Thyroid gland (tissue), 4 donors: Measurements from ENCODE around the gene OR7C1.
"Not testable (repeated sequence)": the region's sequence is repeated elsewhere in the genome, so short reads cannot be mapped to it uniquely, and the experiment has no call there.

Source experiments
- POLR2A ChIP-seq, 2 donors: fragments of 450-650 bp; IDR thresholded peaks; one replicate each; pipeline ENCODE4 v1.6.1; 2017; ENCODE audit warnings: antibody characterized with exemption in 2 of 2, mild to moderate bottlenecking in 2 of 2, moderate library complexity in 1 of 2
- TF ChIP-seq, protein P1 (sequence below), 6 experiments: fragments of 200-600 bp in 3 of 6; fragments of 450-650 bp in 3 of 6; sonication (generic) in 3 of 6; IDR thresholded peaks; one replicate each; pipeline ENCODE4 v1.5.1; 2016 to 2019; ENCODE audit warnings: antibody characterized with exemption in 6 of 6, mild to moderate bottlenecking in 2 of 6, inconsistent platforms in 1 of 6, moderate library complexity in 1 of 6

DNA sequence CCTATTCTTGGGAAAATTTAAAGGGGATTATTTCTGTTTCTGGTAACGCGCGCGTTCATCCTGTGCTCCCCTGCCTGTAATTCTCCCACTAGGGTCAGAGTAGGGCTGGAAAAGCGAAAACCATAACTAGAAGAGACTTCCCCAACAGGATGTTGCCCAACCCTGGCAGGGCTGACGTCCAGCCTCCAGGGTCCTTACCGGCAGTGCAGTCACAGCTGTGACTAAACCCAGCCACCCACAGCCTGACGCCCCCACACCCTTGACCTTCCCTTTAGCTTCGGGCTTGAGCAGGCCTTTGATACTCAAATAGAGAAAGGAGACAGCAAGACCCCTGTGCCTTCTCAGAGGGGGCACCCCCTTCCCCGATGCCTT lies 50.3 kb downstream of the OR7C1 start:
- TF ChIP-seq, protein P1, sequence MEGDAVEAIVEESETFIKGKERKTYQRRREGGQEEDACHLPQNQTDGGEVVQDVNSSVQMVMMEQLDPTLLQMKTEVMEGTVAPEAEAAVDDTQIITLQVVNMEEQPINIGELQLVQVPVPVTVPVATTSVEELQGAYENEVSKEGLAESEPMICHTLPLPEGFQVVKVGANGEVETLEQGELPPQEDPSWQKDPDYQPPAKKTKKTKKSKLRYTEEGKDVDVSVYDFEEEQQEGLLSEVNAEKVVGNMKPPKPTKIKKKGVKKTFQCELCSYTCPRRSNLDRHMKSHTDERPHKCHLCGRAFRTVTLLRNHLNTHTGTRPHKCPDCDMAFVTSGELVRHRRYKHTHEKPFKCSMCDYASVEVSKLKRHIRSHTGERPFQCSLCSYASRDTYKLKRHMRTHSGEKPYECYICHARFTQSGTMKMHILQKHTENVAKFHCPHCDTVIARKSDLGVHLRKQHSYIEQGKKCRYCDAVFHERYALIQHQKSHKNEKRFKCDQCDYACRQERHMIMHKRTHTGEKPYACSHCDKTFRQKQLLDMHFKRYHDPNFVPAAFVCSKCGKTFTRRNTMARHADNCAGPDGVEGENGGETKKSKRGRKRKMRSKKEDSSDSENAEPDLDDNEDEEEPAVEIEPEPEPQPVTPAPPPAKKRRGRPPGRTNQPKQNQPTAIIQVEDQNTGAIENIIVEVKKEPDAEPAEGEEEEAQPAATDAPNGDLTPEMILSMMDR (IDR thresholded peaks at IDR 0.05), result not testable (repeated sequence)
- not testable (repeated sequence) for TF ChIP-seq POLR2A (IDR thresholded peaks at IDR 0.05)
